Measurements from ENCODE around the gene TXNDC5. TPM values are rescaled to one million over a fixed set of nuclear protein-coding genes. Genes with fewer than 3 reads are reported as not detected.

Gene TXNDC5
- total RNA-seq, 1 donor from 2014 or later: 35.2 TPM

DNA sequence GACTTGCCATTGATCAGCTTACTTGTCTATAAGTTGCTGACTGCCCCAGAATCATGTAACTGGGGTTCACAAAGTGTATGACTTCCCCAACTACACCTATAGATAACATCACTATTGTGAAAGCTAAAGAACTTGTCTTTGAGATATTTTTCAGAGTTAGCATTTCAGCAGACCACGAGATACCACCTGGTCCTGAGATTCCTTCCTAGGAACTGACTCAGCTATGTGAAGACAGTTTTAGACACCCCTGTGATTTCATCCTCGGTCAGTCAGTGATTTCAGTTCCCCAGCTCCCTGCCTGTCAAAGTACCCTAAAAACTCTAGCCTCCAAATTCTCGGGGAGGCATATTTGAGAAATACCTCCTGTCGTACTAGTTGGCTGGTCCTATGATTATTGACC lies 62.4 kb downstream of the TXNDC5 start:
- no peak for DNase-seq

- DNase-seq: no peak
These were observed 63.4 kb downstream of the TXNDC5 start for GRCh38 chr6:7846966-7847818.

DNA sequence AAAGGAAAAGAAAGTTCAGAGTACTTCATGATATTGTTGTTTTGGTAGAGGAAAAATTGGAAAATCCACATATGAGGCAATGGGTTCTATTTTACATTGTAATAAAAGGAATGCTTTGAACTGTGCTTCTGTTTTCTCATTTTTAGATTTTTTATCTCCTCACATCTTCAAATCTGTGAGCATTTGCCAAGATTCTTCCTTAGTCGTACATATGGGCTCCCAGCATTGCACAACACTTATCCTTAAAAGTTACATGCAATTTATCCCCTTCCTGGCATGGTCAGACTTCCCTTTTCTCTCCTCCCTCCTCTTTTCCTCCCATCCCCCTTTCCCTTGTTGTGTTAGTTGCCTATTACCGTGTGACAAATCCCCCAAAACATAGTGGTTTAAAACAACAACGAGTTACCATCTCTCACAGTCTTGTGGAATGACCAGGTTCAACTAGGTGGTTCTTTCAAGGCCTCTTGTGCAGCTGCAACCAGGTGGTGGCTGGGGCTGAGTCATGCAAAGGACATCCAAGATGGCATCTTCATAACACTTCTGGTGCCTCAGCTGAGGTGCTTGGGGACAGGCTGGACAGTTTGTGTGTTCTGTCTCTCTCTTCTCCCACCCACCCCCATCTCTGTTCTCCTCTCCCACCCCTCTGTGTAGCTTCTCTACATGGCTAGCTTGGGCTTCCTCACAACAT lies 68.7 kb downstream of the TXNDC5 start:
- DNase-seq: no peak

GRCh38 chr6:7836371-7837026 lies 74.1 kb downstream of the TXNDC5 start:
- DNase-seq: no peak

DNA sequence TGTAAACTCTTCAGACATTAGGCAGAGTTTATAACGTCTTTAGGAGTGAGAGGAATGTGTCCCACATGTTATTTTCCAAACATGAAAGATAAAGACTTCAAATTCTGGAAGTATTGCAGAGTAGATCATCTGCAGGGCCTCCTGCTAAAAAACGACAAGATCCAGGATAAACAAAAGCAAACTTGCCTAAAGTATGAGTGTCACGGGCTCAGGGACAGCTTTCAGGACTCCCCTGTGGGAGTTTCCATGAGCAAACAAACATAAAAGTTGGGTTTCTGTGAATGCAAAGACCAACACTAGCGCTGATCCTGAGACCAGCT lies 76.9 kb downstream of the TXNDC5 start:
- no peak for DNase-seq

DNA sequence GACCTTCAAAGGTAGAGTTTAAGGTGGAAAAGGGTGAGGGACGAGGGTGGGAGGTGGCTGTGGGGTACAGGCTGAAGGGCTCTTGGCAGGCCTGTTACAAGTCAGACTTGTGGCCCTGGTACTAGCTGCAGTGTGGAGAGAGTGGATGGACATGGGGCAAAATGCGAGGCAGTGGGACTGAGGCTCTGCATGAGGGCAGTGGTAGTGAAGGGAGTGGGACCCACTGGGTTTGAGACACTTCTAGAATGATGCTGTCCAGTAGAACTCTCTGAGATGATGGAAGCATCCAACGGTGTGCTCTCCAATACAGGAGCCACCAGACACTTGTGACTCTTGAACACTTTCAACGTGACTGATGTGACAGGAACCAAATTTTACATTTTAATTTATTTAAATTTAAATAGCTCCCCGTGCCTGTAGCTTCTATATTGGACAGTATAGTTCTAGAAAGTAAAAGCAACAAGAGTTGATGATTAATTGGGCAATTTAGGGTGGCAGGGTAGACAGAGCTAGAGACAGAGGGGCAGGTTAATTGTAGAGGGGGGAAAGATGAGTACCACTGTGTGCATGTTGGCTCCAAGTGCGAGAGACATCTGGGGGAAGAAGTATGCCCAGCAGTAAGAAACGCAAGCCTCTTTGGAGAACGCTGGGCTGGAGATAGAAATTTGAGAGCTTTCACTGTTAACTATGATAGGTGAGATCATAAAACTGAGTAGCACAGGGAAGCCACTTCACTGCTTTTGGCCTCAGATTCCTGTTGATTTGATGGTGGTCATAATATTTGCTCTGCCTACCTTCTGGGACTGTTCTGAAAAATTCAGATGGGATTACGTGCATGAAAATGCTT lies 77.5 kb downstream of the TXNDC5 start:
- DNase-seq: no peak

Other genes starting within 250 kb of the TXNDC5 start
- 6.9 TPM for gene BMP6, start 184.7 kb downstream of the TXNDC5 start, total RNA-seq
- gene BLOC1S5, start 153.6 kb upstream of the TXNDC5 start, total RNA-seq: 21.2 TPM
- gene EEF1E1, start 191.8 kb upstream of the TXNDC5 start, total RNA-seq: 24.0 TPM

Measured in occipital lobe (tissue), 2 donors.